ENCODE data around the gene CCNQ.

The CCNQ gene

GRCh38 chrX:153642655-153643430, 43.9 kb upstream of the CCNQ start:
- no peak for TF ChIP-seq FOXM1 (IDR thresholded peaks at IDR 0.05; ENCODE audit: borderline replicate concordance, low read depth)
- no peak for TF ChIP-seq NFIC (IDR thresholded peaks at IDR 0.05)
- TF ChIP-seq ZBTB7A (IDR thresholded peaks at IDR 0.05; ENCODE audit: low read depth) = no peak
- TF ChIP-seq TCF12 (IDR thresholded peaks at IDR 0.05; ENCODE audit: low read depth) = no peak
- TF ChIP-seq RAD21 (IDR thresholded peaks at IDR 0.05; ENCODE audit: low read depth) = no peak

- no peak for TF ChIP-seq TCF12 (IDR thresholded peaks at IDR 0.05; ENCODE audit: low read depth)
- no peak for TF ChIP-seq MAX (IDR thresholded peaks at IDR 0.05)
- no peak for TF ChIP-seq EGR1 (IDR thresholded peaks at IDR 0.05)
- no peak for TF ChIP-seq EP300 (IDR thresholded peaks at IDR 0.05; ENCODE audit: borderline replicate concordance)
- TF ChIP-seq ZBTB7A (IDR thresholded peaks at IDR 0.05; ENCODE audit: low read depth) = no peak
- TF ChIP-seq TEAD4 (IDR thresholded peaks at IDR 0.05) = no peak
Measured at GRCh38 chrX:153642051-153642654, 43.2 kb upstream of the CCNQ start.

GRCh38 chrX:153641627-153642026, 42.7 kb upstream of the CCNQ start:
- TF ChIP-seq CEBPB (IDR thresholded peaks at IDR 0.05) (no peak), MAX (IDR thresholded peaks at IDR 0.05) (no peak), CREB1 (IDR thresholded peaks at IDR 0.05; ENCODE audit: low read depth) (no peak), ZBTB7A (IDR thresholded peaks at IDR 0.05; ENCODE audit: low read depth) (no peak), REST (IDR thresholded peaks at IDR 0.05; ENCODE audit: low read depth) (no peak), RAD21 (IDR thresholded peaks at IDR 0.05; ENCODE audit: low read depth) (no peak), TCF12 (IDR thresholded peaks at IDR 0.05; ENCODE audit: low read depth) (no peak), YY1 (IDR thresholded peaks at IDR 0.05; ENCODE audit: low read depth) (no peak), TEAD4 (IDR thresholded peaks at IDR 0.05) (no peak), TAF1 (IDR thresholded peaks at IDR 0.05; ENCODE audit: low read depth) (no peak), EGR1 (IDR thresholded peaks at IDR 0.05) (no peak), FOXM1 (IDR thresholded peaks at IDR 0.05; ENCODE audit: borderline replicate concordance, low read depth) (no peak), NFIC (IDR thresholded peaks at IDR 0.05) (no peak), USF1 (IDR thresholded peaks at IDR 0.05) (no peak)

- no peak for TF ChIP-seq CEBPB (IDR thresholded peaks at IDR 0.05)
- TF ChIP-seq EGR1 (IDR thresholded peaks at IDR 0.05) = no peak
- TF ChIP-seq RAD21 (IDR thresholded peaks at IDR 0.05; ENCODE audit: low read depth) = no peak
- no peak for TF ChIP-seq MAX (IDR thresholded peaks at IDR 0.05)
- no peak for TF ChIP-seq ZBTB7A (IDR thresholded peaks at IDR 0.05; ENCODE audit: low read depth)
- no peak for TF ChIP-seq FOXM1 (IDR thresholded peaks at IDR 0.05; ENCODE audit: borderline replicate concordance, low read depth)
- no peak for TF ChIP-seq REST (IDR thresholded peaks at IDR 0.05; ENCODE audit: low read depth)
- no peak for TF ChIP-seq TEAD4 (IDR thresholded peaks at IDR 0.05)
- no peak for TF ChIP-seq TAF1 (IDR thresholded peaks at IDR 0.05; ENCODE audit: low read depth)
- TF ChIP-seq EP300 (IDR thresholded peaks at IDR 0.05; ENCODE audit: borderline replicate concordance) = no peak
- no peak for TF ChIP-seq USF1 (IDR thresholded peaks at IDR 0.05)
- TF ChIP-seq TCF12 (IDR thresholded peaks at IDR 0.05; ENCODE audit: low read depth) = no peak
- no peak for TF ChIP-seq YY1 (IDR thresholded peaks at IDR 0.05; ENCODE audit: low read depth)
- no peak for TF ChIP-seq NFIC (IDR thresholded peaks at IDR 0.05)
- no peak for TF ChIP-seq CREB1 (IDR thresholded peaks at IDR 0.05; ENCODE audit: low read depth)
Measured at GRCh38 chrX:153640736-153641575, 42.0 kb upstream of the CCNQ start.

Data from Ishikawa (cell line).